Liver (tissue), 9 donors: Measurements from ENCODE around the gene MPZL2. TPM values are rescaled to one million over a fixed set of nuclear protein-coding genes. Genes with fewer than 3 reads are reported as not detected.

Experiments used
- DNase-seq: peaks from one replicate; pipeline ENCODE4 v3.0.0-alpha.2; 2017; ENCODE audit warnings: low spot score
- H3K27ac ChIP-seq, 2 donors: one replicate each; pipeline ENCODE4 v1.7.0; 2013; ENCODE audit warnings: inconsistent platforms in 2 of 2, low read length in 2 of 2, control low read depth in 1 of 2, low read depth in 1 of 2, mild to moderate bottlenecking in 1 of 2
- H3K27me3 ChIP-seq, 4 donors: one replicate each; pipeline versions ENCODE4 v1.6.1 to v1.7.0; 2013; ENCODE audit warnings: low read length in 3 of 4, inconsistent platforms in 1 of 4, mild to moderate bottlenecking in 1 of 4, moderate library complexity in 1 of 4; ENCODE audit not compliant: control insufficient read depth in 4 of 4, insufficient read depth in 4 of 4
- H3K36me3 ChIP-seq, 4 donors: one replicate each; pipeline versions ENCODE4 v1.6.1 to v1.7.0; 2013; ENCODE audit warnings: low read length in 3 of 4, mild to moderate bottlenecking in 3 of 4, low read depth in 1 of 4, moderate library complexity in 1 of 4; ENCODE audit not compliant: control insufficient read depth in 4 of 4, insufficient read depth in 3 of 4
- H3K4me1 ChIP-seq, 4 donors: one replicate each; pipeline versions ENCODE4 v1.6.1 to v1.7.0; 2013; ENCODE audit warnings: low read length in 3 of 4, mild to moderate bottlenecking in 3 of 4, moderate library complexity in 1 of 4; ENCODE audit not compliant: control insufficient read depth in 4 of 4, insufficient read depth in 4 of 4
- H3K4me3 ChIP-seq, 3 donors: one replicate each; pipeline versions ENCODE4 v1.6.1 to v1.7.0; 2013; ENCODE audit warnings: low read length in 3 of 3, control low read depth in 1 of 3, low read depth in 1 of 3, mild to moderate bottlenecking in 1 of 3
- H3K9ac ChIP-seq, 2 donors: one replicate each; pipeline ENCODE4 v1.7.0; 2013; ENCODE audit warnings: low read length in 2 of 2, mild to moderate bottlenecking in 2 of 2, moderate library complexity in 2 of 2, control low read depth in 1 of 2, low read depth in 1 of 2
- H3K9me3 ChIP-seq, 4 donors: one replicate each; pipeline versions ENCODE4 v1.6.1 to v1.7.0; 2013; ENCODE audit warnings: low read length in 3 of 4; ENCODE audit not compliant: control insufficient read depth in 4 of 4
- ATF3 ChIP-seq: IDR thresholded peaks from 2 replicates; pipeline ENCODE4 v1.6.1; 2016; ENCODE audit warnings: antibody characterized with exemption
- CTCF ChIP-seq: fragments of 150-350 bp; IDR thresholded peaks from 2 replicates; pipeline ENCODE4 v1.5.1; 2017; ENCODE audit warnings: improper control_type of control experiment, low read depth, low read length; ENCODE audit not compliant: missing input control
- EGR1 ChIP-seq, 2 donors: IDR thresholded peaks; 2 replicates each; pipeline ENCODE4 v1.6.1; 2016 to 2018; ENCODE audit warnings: antibody characterized with exemption in 2 of 2, low read depth in 2 of 2
- FOXA1 ChIP-seq: IDR thresholded peaks from 2 replicates; pipeline ENCODE4 v1.6.1; 2016; ENCODE audit warnings: antibody characterized with exemption
- GABPA ChIP-seq, 2 donors: IDR thresholded peaks in 1 of 2; conservative IDR thresholded peaks in 1 of 2; 2 replicates each; pipeline ENCODE4 v1.6.1; 2016; ENCODE audit warnings: antibody characterized with exemption in 2 of 2, mild to moderate bottlenecking in 1 of 2, moderate library complexity in 1 of 2
- HNF4A ChIP-seq, 2 donors: conservative IDR thresholded peaks; 2 replicates each; pipeline ENCODE4 v1.6.1; 2016; ENCODE audit warnings: antibody characterized with exemption in 2 of 2, mild to moderate bottlenecking in 2 of 2
- HNF4G ChIP-seq: IDR thresholded peaks from 2 replicates; pipeline ENCODE4 v1.6.1; 2016; ENCODE audit warnings: antibody characterized with exemption
- NR2F2 ChIP-seq: IDR thresholded peaks from 2 replicates; pipeline ENCODE4 v1.6.1; 2016; ENCODE audit warnings: antibody characterized with exemption
- REST ChIP-seq: IDR thresholded peaks from 2 replicates; pipeline ENCODE4 v1.6.1; 2016; ENCODE audit warnings: antibody characterized with exemption, mild to moderate bottlenecking
- RXRA ChIP-seq, 2 donors: IDR thresholded peaks; 2 replicates each; pipeline ENCODE4 v1.6.1; 2017 to 2018; ENCODE audit warnings: antibody characterized with exemption in 2 of 2, mild to moderate bottlenecking in 1 of 2
- SP1 ChIP-seq: IDR thresholded peaks from 2 replicates; pipeline ENCODE4 v1.6.1; 2018; ENCODE audit warnings: antibody characterized with exemption, mild to moderate bottlenecking
- YY1 ChIP-seq: IDR thresholded peaks from 2 replicates; pipeline ENCODE4 v1.6.1; 2016; ENCODE audit warnings: antibody characterized with exemption, mild to moderate bottlenecking
- ZBTB33 ChIP-seq: IDR thresholded peaks from 2 replicates; pipeline ENCODE4 v1.6.1; 2016; ENCODE audit warnings: antibody characterized with exemption
- WGBS: extraction: QIAGEN DNeasy Blood & Tissue Kit; methylation state at CpG from one replicate; pipeline ENCODE4 v1.1.7; 2013; 5-methylcytosine and 5-hydroxymethylcytosine counted together
- polyA plus RNA-seq, 2 donors: library from polyadenylated mRNA; stranded (reverse) in 1 of 2; unstranded in 1 of 2; fragments of 200-250 nt in 1 of 2; fragments of >200 nt in 1 of 2; fragmentation: Nextera tagmentation in 1 of 2; extraction: Ambion mirVana in 1 of 2; gene quantifications; one replicate each; pipeline versions ENCODE4 v1.2.1 to v1.2.3, GENCODE V29; 2013 to 2015
- total RNA-seq, 2 donors: library from RNA; depleted of rRNA; stranded (reverse); fragments of >200 nt; gene quantifications; one replicate each; pipeline ENCODE4 v1.2.3, GENCODE V29; 2014
- donor health status: healthy.
- donor health status: healthy.
- donor health status: healthy.
- donor health status: healthy.
- donor health status: healthy.

The MPZL2 gene
- total and polyA plus RNA-seq, 4 donors, result 8.4 to 17.2 (median 11.9) TPM

- H3K4me1 ChIP-seq, result no peaks in the 10 kb centered on the region
- no peak overlapping the region for H3K27ac ChIP-seq
- 64% methylated on average over 4 of the region's 4 CpGs for WGBS
- H3K36me3 ChIP-seq, result peaks cover 0 to 5% (median 1%) of the 10 kb centered on the region in 4 donors
- no peak overlapping the region for H3K9ac ChIP-seq
- TF ChIP-seq SP1, result no peak
- no peak for TF ChIP-seq ZBTB33
- no peak for DNase-seq
- no peak overlapping the region for H3K4me3 ChIP-seq
- no peaks in the 10 kb centered on the region for H3K27me3 ChIP-seq
- H3K9me3 ChIP-seq, result no peaks in the 10 kb centered on the region
Measured at GRCh38 chr11:118222437-118222836, 41.7 kb downstream of the MPZL2 start.

GRCh38 chr11:118221419-118221818 is 42.7 kb downstream of the MPZL2 start:
- no peak for DNase-seq
- H3K4me1 ChIP-seq, result no peaks in the 10 kb centered on the region
- TF ChIP-seq RXRA (IDR thresholded peaks at IDR 0.05) (no peak), REST (no peak), SP1 (no peak), CTCF (no peak), GABPA (IDR thresholded peaks at IDR 0.05 in 1 of 2, conservative IDR thresholded peaks at IDR 0.05 in 1 of 2) (no peak), HNF4A (conservative IDR thresholded peaks at IDR 0.05) (no peak), HNF4G (no peak), ATF3 (no peak), FOXA1 (no peak), NR2F2 (no peak), EGR1 (IDR thresholded peaks at IDR 0.05; ENCODE audit: low read depth in 2 of 2) (no peak), YY1 (no peak)
- no peak overlapping the region for H3K9ac ChIP-seq
- no peaks in the 10 kb centered on the region for H3K27me3 ChIP-seq
- no peaks in the 10 kb centered on the region for H3K9me3 ChIP-seq
- H3K4me3 ChIP-seq, result no peak overlapping the region
- 86% methylated on average over 5 of the region's 5 CpGs for WGBS
- H3K27ac ChIP-seq, result no peak overlapping the region
- H3K36me3 ChIP-seq, result no peaks in the 10 kb centered on the region
